ENCODE data around the gene MLPH. TPM values are rescaled to one million over a fixed set of nuclear protein-coding genes. Genes with fewer than 3 reads are reported as not detected.

MLPH gene
- total and polyA plus RNA-seq, 9 of the 15 experiments (the other 6 are each of a cell fraction or from before 2014, with no cell fraction given), result 0.22 TPM; not detected in 8

DNA sequence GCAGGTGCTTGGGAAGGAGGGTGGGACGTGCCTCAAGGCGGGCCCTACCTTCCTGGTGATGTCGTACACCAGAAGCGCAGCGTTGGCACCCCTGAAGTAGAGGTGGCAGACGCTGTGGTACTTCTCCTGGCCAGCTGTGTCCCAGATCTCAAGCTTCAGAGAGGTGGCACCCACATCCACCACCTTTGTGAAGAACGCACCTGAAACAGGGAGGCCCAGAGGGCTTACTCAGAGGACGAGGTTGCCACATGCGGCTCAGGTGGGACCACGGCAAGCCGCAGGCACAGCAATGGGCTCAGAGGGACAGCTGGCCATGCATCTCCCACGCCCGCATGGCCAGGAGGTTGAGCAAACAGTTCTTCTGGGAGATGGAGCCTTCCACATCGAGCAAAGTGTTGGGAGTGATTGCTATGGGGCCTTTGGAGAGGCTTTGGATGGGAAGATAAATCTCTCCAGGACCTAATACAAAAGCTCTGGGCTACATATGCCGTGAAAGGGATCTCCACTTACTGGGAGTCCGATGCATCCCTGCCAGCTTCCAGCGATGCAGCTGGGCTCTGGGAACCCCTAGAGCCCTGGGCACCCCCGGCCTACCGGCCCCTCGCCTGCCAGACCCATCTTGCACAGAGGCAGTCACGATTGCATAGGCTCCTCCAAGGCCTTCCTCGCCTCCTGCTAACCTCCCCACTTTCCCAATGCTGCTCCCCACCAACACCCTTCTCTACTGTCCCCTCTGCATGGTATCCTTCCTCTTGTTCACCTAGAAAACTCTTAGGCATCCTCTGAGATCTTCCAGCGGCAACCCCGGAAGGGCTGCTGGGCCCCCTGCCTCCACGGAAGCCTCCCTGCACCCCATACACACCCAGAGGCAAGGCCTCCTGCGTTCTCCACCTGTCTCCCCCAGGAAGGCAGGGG, 91.2 kb downstream of the MLPH start:
- DNase-seq (ENCODE audit: extremely low read depth in 1 of 4, low spot score in 3 of 4) (no peak), FAIRE-seq (no peak), ATAC-seq (no peak)
- ChIA-PET POLR2A (no interaction called here), CTCF (ENCODE audit: low intra/inter-chr PET ratio) (no interaction called here)
- Histone ChIP-seq H3K9me1 (ENCODE audit: control insufficient read depth, insufficient read depth, low read length) (no peaks in the 10 kb centered on the region), H3K36me3 (ENCODE audit: control insufficient read depth, insufficient read depth, low read length) (no peaks in the 10 kb centered on the region), H3K79me2 (ENCODE audit: control insufficient read depth, insufficient read depth, low read length) (no peaks in the 10 kb centered on the region), H2AFZ (ENCODE audit: low read depth, low read length) (no peak overlapping the region), H4K20me1 (replicated peaks; ENCODE audit: control insufficient read depth, insufficient read depth, low read length) (no peaks in the 10 kb centered on the region), H3K4me3 (no peak overlapping the region), H3K27ac (ENCODE audit: extremely low read depth, low read depth, low read length) (no peak overlapping the region), H3K9ac (ENCODE audit: insufficient read depth in 1 of 2, low read depth in 2 of 2, low read length in 2 of 2) (no peak overlapping the region), H3K27me3 (ENCODE audit: control insufficient read depth in 2 of 2, insufficient read depth in 2 of 2, low read length in 2 of 2) (peaks cover 4 to 68% of the 10 kb centered on the region in 2 experiments; a peak in 3 of 5 replicates), H3K4me1 (replicated peaks in 1 of 2; ENCODE audit: control insufficient read depth in 2 of 2, insufficient read depth in 2 of 2, low read length in 2 of 2) (peaks cover 0 to 5% of the 10 kb centered on the region in 2 experiments; a peak in 1 of 5 replicates), H3K9me3 (replicated peaks; ENCODE audit: control insufficient read depth, insufficient read depth, low read depth, low read length) (no peaks in the 10 kb centered on the region), H3K4me2 (ENCODE audit: insufficient read depth, low read length) (no peak overlapping the region)
- intact Hi-C loops (cut with micrococcal nuclease), result no loop called here
- in situ Hi-C loops (cut with MboI), result loop anchor here (10.0 kb wide), 1 partner anchor 423 kb away; no protein-coding TSS in a partner anchor
- no peak for TF ChIP-seq FOXA1 (IDR thresholded peaks at IDR 0.05; ENCODE audit: borderline replicate concordance)
- TF ChIP-seq, protein P1, sequence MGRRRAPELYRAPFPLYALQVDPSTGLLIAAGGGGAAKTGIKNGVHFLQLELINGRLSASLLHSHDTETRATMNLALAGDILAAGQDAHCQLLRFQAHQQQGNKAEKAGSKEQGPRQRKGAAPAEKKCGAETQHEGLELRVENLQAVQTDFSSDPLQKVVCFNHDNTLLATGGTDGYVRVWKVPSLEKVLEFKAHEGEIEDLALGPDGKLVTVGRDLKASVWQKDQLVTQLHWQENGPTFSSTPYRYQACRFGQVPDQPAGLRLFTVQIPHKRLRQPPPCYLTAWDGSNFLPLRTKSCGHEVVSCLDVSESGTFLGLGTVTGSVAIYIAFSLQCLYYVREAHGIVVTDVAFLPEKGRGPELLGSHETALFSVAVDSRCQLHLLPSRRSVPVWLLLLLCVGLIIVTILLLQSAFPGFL (CRISPR knock-in tag; IDR thresholded peaks at IDR 0.05), result no peak
- no TSS peak for BruUV-seq (replicated peaks)
- WGBS (ENCODE audit: insufficient coverage, low coverage, missing lambda C conversion rate), result 1% methylated on average over 25 of the region's 26 CpGs

Data from K562 (cell line).